SKM-1 (cell line): ENCODE measurements around the gene OR8H3.
"Not testable (repeated sequence)": the region's sequence is repeated elsewhere in the genome, so short reads cannot be mapped to it uniquely, and the experiment has no call there.

Experiments used
- DNase-seq: peaks from one replicate; lab custom pipeline; 2025; ENCODE audit not compliant: unreplicated experiment; lab: John Stamatoyannopoulos, UW

Gene OR8H3

GRCh38 chr11:56122073-56122472, at the start of gene OR8H3:
TSS of gene OR8H3 (plus strand) at chr11:56122373. CDS start at chr11:56122373, 0 bp downstream.
- no peak for DNase-seq

- DNase-seq, result no peak
Observed at GRCh38 chr11:56089697-56090096, 32.5 kb upstream of the OR8H3 start.

- no peak for DNase-seq
Observed at GRCh38 chr11:56093008-56093407, 29.2 kb upstream of the OR8H3 start, which contains the start of gene OR8I2. TSS of gene OR8I2 (plus strand) at chr11:56093308. CDS start at chr11:56093308, 0 bp downstream.

GRCh38 chr11:56103210-56103737, 18.9 kb upstream of the OR8H3 start, which contains the start of gene OR8H2:
TSS of gene OR8H2 (plus strand) at chr11:56103687. CDS start at chr11:56105043, 1,356 bp downstream.
- DNase-seq, result no peak

GRCh38 chr11:56140151-56140661, 18.0 kb downstream of the OR8H3 start, which contains the start of gene OR8J3:
TSS of gene OR8J3 (minus strand) at chr11:56140201. CDS start at chr11:56137718, 2,483 bp downstream.
- DNase-seq, result no peak

GRCh38 chr11:56143681-56144080, 21.5 kb downstream of the OR8H3 start:
- not testable (repeated sequence) for DNase-seq

GRCh38 chr11:56151376-56151775, 29.2 kb downstream of the OR8H3 start:
- no peak for DNase-seq

GRCh38 chr11:56152333-56152732, 30.2 kb downstream of the OR8H3 start:
- no peak for DNase-seq

- no peak for DNase-seq
Observed at GRCh38 chr11:56160217-56160616, 38.0 kb downstream of the OR8H3 start, which contains the start of gene OR8K5. TSS of gene OR8K5 (minus strand) at chr11:56160317. CDS start at chr11:56160317, 0 bp downstream.

GRCh38 chr11:56163804-56164203, 41.6 kb downstream of the OR8H3 start:
- DNase-seq, result no peak

- no peak for DNase-seq
Observed at GRCh38 chr11:56172256-56172830, 50.2 kb downstream of the OR8H3 start.
